Measurements from ENCODE around the gene KLRD1.

DNA sequence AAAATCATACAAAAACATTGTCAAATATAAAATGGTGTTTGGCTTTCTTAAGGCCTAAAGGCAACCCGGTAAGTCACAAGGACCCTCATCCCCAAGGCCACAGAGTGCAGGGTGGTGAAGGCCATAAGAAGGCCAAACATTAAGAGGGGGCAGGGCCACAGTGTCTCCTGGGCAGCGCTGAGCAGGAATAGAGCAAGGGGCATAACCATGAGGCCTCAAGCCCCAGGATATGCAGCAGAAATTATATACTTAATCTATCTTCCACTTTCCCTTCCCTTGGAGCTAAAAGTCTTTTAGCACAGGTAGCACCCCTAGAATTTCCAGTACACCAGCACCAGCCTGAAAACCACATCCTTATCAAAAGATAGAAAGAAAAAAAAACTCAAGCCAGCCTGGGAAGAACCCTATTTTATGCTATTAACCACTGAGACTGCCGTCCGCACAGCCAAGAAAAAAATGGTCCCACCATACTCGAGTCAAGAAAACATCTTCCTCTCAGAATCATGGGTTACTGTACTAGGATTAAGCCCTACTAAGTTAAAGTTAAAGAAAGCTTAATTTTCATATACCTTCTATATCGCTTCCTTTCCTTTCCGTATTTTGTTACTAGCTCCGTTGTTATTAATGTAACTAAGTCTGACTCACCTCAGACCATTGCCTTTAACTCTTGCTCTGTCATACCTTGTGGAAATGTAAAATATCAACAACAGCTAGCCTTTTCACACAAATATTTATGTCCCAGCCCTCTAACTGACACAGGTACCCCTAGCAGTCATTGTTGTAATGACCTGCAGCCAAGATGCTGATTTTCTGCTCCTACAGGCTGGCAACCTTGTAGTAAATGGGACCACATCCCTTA lies 62.1 kb downstream of the KLRD1 start:
- TF ChIP-seq POLR2A (IDR thresholded peaks at IDR 0.05) (no peak), EP300 (IDR thresholded peaks at IDR 0.05) (no peak)
